GM18498 (cell line): ENCODE results near the gene KLHL29.

Experiments used
- ATAC-seq: cut with Tn5 transposase; IDR thresholded peaks from one replicate; pipeline ENCODE4 v1.9.1; 2021; ENCODE audit warnings: mild to moderate bottlenecking, moderate library complexity; ENCODE audit not compliant: unreplicated experiment

The KLHL29 gene

DNA sequence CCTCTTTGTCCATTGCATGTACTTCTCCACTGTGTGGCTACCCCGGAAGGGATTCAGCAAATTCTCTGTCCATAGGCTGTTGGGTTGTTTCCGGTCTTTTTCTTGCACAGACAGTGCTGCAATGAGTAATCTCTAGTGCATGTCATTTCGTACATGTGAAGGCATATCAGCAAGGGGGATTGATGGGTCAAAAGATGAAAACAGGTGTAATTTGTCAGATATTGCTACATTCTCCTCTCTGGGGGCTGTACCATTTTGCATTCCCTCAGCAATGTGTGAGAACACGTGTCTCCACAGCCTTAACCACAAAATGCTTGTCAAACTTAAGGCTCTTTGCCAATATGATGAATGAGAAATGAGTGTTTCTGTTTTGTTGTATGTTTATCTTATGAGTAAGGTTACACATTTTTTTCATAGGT lies 60.5 kb downstream of the KLHL29 start:
- ATAC-seq = no peak

DNA sequence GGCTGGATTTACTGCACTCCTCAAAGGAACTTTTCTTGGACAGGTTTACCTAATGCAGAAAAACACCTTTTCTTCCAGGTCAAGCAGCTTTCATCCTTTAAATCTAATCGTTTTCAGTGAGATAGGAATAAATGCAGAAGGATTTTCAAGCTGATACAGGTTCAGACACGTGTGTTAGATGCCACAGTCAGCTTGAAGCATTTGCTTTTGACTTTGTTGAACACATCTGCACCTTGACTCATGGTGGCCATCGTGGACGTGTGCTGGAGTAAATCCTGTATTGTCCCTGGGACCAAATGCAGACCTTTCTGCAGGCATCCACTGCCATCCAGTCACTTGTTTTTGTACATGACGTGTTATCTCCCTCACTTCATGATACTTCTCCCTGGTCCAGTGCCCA lies 61.9 kb downstream of the KLHL29 start:
- no peak for ATAC-seq

DNA sequence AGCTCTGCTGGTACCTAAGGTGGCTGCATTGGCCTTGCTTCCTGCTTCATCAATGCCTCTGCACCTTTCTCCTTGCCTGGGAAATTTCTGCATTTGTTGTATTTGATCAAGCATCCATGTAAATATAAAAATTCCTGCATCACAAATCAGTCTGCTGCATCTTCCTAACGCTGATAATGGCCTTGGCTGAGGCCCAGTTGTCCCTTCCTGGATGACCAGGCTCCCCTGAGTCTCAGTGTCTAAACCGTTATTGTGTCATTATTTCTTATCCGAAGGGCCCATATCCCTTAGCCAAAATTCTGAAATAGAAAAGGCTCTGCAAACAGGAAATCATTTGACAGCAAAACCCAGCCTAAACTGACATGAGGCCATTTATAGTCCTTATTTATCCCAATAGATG lies 62.4 kb downstream of the KLHL29 start:
- ATAC-seq = no peak

DNA sequence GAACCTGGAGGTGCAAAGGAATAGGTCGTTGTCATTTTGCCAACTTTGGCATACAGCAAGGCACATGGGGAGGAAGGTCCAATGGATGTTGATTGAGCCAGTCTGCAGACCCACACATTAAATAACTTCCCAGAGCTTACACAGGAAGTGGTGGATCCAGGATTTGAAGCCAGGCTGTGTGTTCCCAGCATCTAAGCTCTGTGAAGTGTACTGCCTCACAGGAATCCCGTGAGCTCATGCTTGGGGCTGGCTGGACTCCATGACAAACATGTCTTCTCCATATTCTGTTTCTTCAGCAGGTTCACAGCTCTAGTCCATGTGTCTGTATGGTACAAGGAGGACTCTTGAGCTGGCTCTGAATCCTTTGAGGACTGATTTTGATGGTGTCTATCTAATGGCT lies 63.9 kb downstream of the KLHL29 start:
- ATAC-seq = no peak

DNA sequence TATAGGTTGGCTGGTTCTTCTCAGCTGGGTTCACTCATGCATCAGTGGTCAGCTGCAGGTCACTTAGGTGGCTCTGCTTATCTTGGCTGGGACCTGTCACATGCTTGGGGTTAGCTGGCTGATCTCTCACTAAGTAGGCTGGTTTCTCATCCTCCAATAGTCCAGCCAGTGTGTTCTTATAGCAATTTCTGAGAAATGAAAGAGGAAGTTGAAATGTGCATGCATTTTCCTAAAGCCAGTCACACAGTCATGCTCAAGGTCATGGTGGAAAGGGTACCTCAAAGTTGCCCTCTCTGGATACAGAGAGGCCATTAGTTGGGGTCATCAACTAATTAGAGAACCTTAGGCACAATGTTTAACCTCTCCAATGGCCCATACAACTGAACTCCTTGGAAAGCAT lies 64.4 kb downstream of the KLHL29 start:
- ATAC-seq = peak; percentile 91

DNA sequence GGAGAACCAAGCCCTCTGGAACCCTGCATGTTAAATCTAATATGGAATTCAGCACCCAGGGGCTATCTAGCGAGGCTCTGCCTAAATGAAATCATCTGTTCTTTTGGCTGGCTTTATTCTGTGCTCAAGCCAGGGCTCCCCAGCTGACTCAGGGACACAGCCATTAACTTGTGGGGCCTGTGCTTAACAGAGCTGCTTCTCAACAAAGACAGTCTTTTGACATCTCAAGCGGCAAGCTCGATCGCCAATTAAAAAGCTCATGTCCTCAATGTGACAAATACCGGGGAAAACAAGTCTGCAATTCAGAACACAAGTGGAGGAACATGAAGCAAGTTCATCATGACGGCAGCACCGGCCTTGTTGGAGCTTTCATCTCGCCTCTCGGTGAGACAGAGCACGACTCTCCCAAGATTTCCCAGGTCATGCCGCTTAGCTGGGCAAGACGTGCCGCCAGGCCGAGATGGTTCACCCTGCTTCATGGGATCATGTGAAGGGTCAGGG lies 64.9 kb downstream of the KLHL29 start:
- no peak for ATAC-seq

DNA sequence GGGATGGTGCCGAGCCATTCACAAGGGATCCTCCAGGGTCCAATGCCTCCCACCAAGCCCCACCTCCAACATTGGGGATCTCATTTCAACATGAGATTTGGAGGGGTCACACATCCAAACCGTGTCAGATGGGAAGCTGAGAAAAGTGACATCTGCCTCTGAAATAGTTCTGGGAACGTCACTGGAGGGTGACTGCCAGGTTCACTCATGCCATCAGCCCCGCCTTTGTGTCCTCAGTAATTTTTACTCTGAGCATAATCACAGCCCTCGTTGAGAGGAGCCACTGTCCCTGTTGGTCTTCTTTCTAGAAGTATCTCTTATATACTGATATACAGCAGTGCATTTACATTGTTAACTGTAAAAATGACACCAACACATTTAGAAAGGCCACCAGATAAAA lies 67.4 kb downstream of the KLHL29 start:
- ATAC-seq = no peak

DNA sequence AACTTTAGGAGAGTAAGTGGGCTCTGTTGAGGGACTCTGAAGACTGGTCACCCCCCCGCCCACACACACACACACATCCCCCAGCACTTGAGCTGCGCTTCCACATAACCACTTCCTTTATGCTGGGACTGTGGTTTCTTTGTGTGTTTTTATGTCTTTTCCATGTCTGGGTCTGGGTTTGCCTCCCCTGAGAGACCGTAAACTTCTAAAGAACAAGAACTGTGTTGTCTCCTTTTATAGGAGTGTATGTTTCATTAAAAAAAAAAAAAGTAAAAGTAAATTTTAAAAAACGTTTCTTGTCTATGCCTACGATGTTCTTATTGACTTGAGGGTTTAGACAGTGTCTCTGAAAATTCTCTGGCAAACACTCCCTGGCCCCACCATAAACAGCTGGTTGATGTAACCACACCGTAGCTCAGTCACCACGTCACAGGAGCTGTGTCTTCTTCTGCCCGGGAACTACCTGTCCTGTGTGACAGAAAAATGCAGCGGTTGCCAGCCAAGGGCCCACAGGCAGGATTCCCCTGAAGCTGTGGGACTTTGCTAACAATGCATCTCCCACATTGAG lies 68.0 kb downstream of the KLHL29 start:
- peak; percentile 49 for ATAC-seq

DNA sequence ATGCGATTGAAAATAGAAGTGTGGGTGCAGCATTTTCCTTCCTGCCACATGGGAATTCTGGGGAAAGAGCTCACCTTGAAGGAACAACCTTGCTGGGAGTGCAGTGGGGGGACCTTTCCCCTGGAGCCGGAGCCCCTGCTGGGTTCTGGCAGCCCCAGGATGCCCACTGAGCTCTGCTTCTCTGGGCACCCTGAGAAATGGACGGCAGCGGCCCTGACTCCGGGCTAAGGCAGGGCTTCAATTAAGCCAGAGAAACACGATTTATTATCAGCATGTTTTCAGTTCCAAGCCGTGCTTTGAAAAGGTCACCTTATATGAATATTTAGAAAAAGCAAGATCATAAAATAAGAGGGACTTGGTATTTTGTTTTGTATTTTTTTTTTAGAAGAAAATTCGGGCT lies 68.5 kb downstream of the KLHL29 start:
- ATAC-seq = no peak

DNA sequence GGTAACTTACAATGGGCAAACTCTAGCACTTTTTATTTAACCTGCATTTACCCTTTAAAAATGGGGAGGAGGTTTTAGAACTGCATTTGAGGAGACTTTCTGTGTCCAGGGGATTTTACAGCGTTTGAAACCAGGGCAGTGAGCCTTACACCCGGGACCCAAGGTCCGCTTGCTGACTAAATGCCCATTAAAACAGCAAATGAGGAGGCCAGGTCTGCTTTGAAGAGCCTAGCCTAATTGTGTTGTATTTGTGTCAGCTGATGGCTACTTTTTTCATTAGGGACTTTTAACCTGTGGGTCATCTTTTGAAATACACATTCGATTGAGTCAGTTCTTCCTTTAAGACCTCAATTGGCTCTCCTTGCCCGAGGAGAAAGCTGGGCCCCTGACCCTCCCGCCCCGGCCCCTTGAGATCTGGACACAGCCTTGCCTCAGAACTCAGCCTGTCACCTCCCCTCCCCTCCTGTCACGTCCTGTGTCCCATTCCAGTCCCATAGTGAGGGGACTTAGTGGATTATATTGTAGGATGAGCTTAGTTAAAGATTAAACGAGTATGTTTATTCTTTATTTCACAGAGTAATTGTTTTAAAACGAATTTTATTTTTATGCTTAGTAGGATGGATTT lies 69.0 kb downstream of the KLHL29 start:
- ATAC-seq = no peak

DNA sequence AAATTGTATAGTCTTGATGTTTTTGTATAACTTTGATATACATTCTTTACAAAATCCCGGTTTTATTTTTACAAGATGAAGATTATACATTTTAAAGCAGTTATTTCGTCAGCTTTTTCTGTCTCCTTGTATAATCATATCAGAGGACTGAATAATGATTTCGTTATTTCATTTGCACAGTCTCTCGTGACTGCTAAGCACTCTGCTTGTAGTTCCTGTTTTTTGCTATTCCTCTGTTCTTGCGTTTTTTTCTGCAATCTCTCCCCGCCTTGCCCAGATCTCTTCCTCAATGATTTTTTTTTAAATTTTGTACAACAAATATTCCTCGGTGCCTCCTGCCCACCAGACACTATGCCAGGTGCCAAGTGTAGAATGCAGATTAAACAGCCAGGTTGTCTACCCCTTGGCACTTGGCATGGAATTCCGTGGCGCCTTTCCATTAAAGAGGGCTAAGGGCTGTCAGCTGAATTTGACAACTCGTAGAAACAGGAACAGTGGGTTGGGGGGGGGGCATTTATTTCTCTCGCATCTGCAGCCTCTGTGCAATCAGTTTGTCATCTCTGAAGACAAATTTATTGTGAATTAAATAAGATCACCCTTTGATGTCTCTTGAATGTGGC lies 69.6 kb downstream of the KLHL29 start:
- no peak for ATAC-seq

DNA sequence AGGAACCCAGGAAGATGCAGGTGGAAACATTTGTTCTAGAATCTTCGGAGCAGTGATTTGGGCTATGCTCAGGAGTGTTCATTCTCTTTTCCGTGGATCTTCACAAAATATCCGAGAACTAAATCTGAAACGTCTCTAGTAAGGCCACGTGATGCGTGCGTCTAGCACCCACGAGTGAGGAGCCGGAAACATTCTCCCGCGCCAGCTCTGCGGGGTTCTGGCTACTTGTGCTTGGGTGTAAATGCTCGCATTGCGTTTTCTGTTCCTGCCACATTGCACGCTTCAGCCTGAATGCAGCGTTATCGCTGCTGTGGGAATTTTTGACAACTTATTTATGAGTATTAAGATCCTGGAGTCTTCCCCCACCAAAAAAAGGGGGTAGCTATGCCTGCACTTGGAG lies 71.4 kb downstream of the KLHL29 start:
- ATAC-seq = no peak

DNA sequence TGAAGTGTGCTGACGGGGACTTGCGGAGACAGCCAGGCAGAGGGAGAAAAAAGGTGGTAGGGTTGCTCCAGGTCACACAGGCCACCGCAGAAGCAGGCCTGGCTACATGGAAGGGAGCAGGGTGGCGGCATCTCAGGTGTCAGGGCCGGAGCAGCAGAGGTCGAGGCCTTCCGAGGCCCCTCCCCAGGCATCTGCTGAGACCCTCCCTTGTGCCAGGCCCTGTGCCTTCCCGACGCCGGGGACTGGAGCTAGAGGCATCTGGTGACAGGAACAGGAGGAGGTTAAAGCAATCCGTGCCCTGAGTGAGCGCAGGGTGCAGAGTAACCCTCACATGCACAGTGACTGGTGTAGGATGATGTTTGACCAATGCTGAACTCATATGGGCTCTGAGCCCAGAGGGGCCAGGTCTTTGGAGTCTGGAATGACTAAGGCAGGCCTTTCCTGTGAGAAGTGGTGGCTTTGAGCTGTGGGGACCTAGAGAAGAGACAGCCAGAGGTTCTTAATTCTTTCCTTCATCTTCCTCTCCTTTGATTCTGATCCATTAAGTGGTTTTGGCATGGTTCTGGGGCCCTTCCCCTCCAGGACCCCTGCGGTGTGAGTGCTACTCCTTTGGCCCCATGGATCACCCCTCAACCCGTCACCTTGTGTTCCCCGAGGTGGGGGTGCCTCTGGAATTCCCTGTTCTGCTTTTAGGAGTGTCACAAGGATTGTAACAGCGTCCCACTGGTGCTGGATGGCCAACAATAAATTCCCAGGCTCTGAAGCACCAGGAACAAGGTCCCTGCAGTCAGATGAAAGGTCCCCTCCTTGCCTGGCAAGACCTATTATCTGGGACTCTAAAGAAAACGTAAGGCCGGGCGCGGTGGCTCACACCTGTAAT lies 72.1 kb downstream of the KLHL29 start:
- no peak for ATAC-seq

DNA sequence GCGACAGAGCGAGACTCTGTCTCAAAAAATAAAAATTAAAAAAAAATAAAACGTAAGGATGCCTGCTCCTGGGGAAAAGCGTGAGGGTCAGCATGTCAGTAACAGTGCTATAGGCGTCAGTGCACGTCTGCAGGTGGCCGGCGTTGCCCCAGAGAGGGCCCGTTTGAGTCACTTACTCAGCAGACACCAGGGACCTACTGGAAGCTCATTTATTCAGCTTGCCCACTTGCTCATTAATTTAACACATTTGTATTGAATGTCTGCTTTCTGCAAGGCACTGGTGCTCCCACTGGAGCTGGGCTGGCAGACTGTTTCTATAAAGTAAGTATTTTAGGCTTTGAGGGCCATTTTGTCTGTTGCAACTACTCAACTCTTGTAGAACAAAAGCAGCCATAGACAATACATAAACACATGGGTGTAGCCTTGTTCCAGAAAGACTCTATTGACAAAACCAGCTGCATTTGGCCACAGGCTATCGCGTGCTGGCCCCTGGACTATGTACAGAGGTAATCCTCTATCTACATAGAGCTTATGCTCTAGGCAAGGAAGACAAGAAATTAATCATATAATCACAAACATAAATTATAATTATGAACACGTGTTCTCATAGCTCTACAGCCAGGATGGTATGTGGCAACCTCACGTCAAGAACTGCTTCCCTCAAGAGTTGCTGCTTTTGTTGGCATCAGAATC lies 73.2 kb downstream of the KLHL29 start:
- ATAC-seq = no peak

DNA sequence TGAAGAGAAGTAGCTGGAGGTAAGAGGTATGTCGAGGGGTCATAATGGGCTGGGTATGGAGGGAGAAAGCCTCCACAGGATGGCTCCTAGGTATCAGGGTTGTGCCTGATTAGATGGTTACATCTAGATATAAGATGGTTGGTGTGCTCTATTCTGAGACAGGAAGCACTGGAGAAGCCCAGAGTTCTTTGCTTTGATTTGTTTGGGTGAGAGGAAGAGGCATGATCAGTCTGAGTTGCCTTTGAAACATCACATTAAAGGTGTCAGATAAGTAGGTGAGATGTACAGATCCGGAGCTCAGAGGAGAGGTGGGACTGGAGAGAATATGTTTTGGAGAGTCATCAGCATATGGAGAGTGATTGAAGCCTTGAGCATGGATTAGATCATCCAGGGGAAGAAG lies 74.1 kb downstream of the KLHL29 start:
- no peak for ATAC-seq

DNA sequence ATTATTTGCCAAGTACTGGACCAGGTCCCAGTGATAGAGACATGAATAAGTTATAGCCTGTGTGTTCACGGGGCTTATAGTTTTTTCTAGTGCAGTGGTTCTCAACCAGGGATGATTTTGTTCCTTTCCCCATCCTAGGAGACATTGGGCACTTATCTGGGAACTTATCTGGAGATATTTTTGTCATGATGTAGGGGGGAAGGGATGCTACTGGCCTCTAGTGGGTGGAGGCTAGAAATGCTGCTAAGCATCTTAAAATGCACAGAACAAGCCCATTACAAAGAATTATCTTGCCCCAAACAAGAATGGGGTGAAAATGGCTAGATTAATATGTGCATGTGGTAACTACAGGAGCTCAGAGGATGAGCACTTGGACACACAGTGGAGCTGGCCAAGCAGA lies 75.2 kb downstream of the KLHL29 start:
- ATAC-seq = peak; percentile 62

DNA sequence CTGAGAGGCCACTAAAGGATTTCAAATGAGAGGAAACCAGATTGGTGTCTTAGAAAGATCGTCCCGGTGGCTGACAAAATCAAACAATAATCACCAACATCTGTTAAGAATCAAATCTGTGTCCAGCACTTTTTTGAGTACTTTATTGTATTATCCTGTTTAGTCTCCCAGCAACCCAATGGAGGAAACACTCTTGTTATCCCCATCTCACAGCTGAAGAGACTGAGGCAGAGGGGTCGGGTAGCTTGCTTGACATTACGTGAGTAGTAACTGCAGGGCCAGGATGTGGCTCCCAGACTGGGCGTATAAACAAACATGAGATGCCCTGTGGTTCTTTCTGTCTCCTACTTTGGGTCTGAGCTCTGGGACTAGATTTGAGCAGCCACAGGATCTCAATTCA lies 76.0 kb downstream of the KLHL29 start:
- no peak for ATAC-seq

DNA sequence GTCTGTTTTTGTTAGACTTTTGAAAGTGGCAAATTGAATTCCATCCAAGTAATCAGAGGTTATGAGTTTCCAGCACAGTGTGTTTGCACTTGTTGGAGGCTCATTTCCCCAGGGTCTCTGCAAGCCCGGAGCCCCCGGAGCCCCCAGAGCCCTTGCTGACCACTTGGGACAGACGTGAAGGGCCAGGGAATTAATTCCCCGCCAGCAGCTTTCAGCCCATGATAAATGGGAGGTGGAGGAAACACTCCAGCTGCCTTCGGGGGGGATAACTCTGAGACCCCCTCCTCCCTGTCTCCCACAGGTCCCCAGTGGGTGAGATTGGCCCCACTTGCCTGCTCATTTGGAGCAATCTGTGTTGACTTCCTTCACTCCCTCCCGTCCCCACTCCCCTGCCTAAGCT lies 79.2 kb downstream of the KLHL29 start:
- no peak for ATAC-seq

DNA sequence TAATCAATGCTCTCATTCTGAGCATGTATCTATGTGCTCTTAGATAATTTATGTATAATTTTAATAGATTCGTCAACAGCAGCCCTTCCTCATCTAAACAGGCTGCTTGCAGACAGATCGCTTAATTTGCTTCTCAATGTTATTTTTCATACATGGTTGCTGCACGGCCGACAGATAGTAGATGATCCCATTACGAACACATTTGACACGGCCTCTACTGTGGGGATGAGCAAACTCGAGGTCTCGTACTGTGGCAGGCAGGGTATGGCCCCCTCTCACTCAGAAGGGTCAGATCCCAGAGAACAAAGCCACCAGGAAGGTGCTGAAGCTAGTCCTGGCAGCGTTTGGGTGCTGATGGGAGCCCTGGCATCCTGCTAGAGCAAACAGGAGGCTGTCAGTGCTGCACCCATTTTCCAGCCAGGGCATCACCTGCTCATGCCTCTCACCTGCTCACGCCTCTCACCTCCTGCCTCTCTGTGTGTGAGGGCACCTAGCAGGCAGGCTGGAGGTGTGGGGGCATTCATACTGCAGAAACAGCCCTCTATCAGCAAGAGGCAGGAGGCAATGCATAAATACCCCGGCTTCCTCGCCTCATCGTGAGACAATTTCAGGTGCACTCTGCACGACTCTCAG lies 80.0 kb downstream of the KLHL29 start:
- ATAC-seq = no peak

DNA sequence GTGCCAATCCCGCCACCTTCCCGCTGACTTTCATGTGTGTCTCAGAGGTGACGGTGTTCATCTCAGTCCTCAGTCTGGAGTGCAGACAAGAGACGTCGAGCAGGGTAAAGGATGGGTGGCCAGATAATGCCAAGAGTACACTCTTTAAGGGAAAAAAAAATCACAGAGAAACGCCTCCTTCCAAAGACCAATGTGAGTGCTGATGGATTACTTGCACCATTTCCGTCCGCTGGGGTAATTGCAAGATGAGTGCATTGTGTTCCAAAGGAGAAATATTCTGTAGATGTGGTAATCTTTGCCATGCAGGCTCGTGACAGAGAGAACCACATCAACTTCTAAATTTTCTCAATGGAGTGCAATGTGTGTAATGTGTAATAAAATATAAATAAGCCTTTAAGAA lies 81.0 kb downstream of the KLHL29 start:
- ATAC-seq = no peak

DNA sequence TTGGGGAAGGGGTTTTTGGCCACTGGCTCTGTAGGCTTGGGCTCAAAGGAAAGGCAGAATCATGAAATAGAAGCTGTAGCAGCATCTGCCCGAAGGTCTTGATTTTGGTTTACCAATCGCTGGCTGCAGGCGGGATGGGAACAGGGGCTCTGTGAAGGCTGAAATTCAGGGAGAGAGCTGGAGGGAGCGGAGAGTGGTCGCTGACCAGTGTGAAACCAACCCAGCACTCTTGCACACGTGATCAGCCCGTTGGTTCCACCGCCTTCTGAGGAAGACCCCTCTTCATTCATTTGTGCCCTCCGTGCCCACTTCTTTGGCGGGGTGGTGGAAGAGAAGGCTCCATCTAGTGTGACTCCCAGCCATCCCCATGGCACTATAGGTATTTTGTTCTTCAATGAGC lies 82.6 kb downstream of the KLHL29 start:
- ATAC-seq = no peak
